ENCODE measurements around the gene AFG1L.

- TF ChIP-seq CTCF (IDR thresholded peaks at IDR 0.05; ENCODE audit: poor library complexity) (no peak), EZH2 (IDR thresholded peaks at IDR 0.05; ENCODE audit: borderline replicate concordance) (no peak), EZH2phosphoT487 (IDR thresholded peaks at IDR 0.05; ENCODE audit: low read depth, severe bottlenecking, unreplicated experiment) (no peak)
These were observed 69.6 kb downstream of the AFG1L start for GRCh38 chr6:108364470-108364869.
